ENCODE measurements around the gene SORCS2. TPM values are rescaled to one million over a fixed set of nuclear protein-coding genes. Genes with fewer than 3 reads are reported as not detected.

The SORCS2 gene
- total RNA-seq, 1 donor from 2014 or later = 13.8 TPM

GRCh38 chr4:7299908-7300710 is 107.8 kb downstream of the SORCS2 start:
- H3K9ac ChIP-seq (ENCODE audit: low read length) = no peak overlapping the region
- peaks cover 2% of the 10 kb centered on the region for H3K79me2 ChIP-seq (ENCODE audit: insufficient read depth, low read length)
- H3K4me3 Mint-ChIP-seq (ENCODE audit: unreplicated experiment) = no peak overlapping the region
- FAIRE-seq = no peak
- H2AFZ ChIP-seq (ENCODE audit: low read depth, low read length) = no peak overlapping the region
- H3K4me1 Mint-ChIP-seq (ENCODE audit: low read depth, unreplicated experiment) = peaks cover 5% of the 10 kb centered on the region
- peaks cover 2% of the 10 kb centered on the region for H3K27me3 ChIP-seq (ENCODE audit: insufficient read depth, low read length)
- peaks cover 46% of the 10 kb centered on the region for H3K27me3 Mint-ChIP-seq (ENCODE audit: low read depth, unreplicated experiment)
- no peaks in the 10 kb centered on the region for H3K9me3 ChIP-seq (ENCODE audit: insufficient read depth, low read depth, low read length)
- H4K20me1 ChIP-seq (ENCODE audit: insufficient read depth, low read length) = peaks cover 69% of the 10 kb centered on the region
- no peak overlapping the region for H3K27ac ChIP-seq (ENCODE audit: low read depth, low read length)
- peaks cover 10% of the 10 kb centered on the region for H3K36me3 Mint-ChIP-seq (ENCODE audit: low read depth, unreplicated experiment)
- TF ChIP-seq EZH2 (IDR thresholded peaks at IDR 0.05; ENCODE audit: insufficient read depth, low read length) = no peak
- TF ChIP-seq, protein P1, sequence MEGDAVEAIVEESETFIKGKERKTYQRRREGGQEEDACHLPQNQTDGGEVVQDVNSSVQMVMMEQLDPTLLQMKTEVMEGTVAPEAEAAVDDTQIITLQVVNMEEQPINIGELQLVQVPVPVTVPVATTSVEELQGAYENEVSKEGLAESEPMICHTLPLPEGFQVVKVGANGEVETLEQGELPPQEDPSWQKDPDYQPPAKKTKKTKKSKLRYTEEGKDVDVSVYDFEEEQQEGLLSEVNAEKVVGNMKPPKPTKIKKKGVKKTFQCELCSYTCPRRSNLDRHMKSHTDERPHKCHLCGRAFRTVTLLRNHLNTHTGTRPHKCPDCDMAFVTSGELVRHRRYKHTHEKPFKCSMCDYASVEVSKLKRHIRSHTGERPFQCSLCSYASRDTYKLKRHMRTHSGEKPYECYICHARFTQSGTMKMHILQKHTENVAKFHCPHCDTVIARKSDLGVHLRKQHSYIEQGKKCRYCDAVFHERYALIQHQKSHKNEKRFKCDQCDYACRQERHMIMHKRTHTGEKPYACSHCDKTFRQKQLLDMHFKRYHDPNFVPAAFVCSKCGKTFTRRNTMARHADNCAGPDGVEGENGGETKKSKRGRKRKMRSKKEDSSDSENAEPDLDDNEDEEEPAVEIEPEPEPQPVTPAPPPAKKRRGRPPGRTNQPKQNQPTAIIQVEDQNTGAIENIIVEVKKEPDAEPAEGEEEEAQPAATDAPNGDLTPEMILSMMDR (IDR thresholded peaks at IDR 0.05; ENCODE audit: insufficient read depth, low read depth, low read length) = no peak
- H3K9me3 Mint-ChIP-seq (ENCODE audit: unreplicated experiment) = no peaks in the 10 kb centered on the region
- H3K27ac Mint-ChIP-seq (ENCODE audit: unreplicated experiment) = no peak overlapping the region
- no peak for DNase-seq (ENCODE audit: low read depth)
- peak overlapping the region; percentile 29 for H3K4me2 ChIP-seq (ENCODE audit: low read length)
- H3K4me3 ChIP-seq (ENCODE audit: insufficient read depth, low read depth, low read length) = no peak overlapping the region
- H3K4me1 ChIP-seq (ENCODE audit: insufficient read depth, low read length) = peaks cover 7% of the 10 kb centered on the region
- no peaks in the 10 kb centered on the region for H3K36me3 ChIP-seq (ENCODE audit: insufficient read depth, low read length)

- FAIRE-seq (no peak), DNase-seq (ENCODE audit: low read depth) (no peak)
- Histone ChIP-seq H3K9ac (ENCODE audit: low read length) (no peak overlapping the region), H3K27ac (ENCODE audit: low read depth, low read length) (no peak overlapping the region), H2AFZ (ENCODE audit: low read depth, low read length) (no peak overlapping the region), H3K4me1 (ENCODE audit: insufficient read depth, low read length) (peaks cover under 1% of the 10 kb centered on the region), H3K36me3 (ENCODE audit: insufficient read depth, low read length) (no peaks in the 10 kb centered on the region), H3K9me3 (ENCODE audit: insufficient read depth, low read depth, low read length) (no peaks in the 10 kb centered on the region), H3K79me2 (ENCODE audit: insufficient read depth, low read length) (no peaks in the 10 kb centered on the region), H3K27me3 (ENCODE audit: insufficient read depth, low read length) (peaks cover 2% of the 10 kb centered on the region), H3K4me2 (ENCODE audit: low read length) (no peak overlapping the region), H3K4me3 (ENCODE audit: insufficient read depth, low read depth, low read length) (no peak overlapping the region), H4K20me1 (ENCODE audit: insufficient read depth, low read length) (peaks cover 69% of the 10 kb centered on the region)
- Mint-ChIP-seq H3K4me3 (ENCODE audit: unreplicated experiment) (no peak overlapping the region), H3K27me3 (ENCODE audit: low read depth, unreplicated experiment) (peaks cover 48% of the 10 kb centered on the region), H3K9me3 (ENCODE audit: unreplicated experiment) (no peaks in the 10 kb centered on the region), H3K36me3 (ENCODE audit: low read depth, unreplicated experiment) (peaks cover 10% of the 10 kb centered on the region), H3K4me1 (ENCODE audit: low read depth, unreplicated experiment) (peaks cover 5% of the 10 kb centered on the region), H3K27ac (ENCODE audit: unreplicated experiment) (no peak overlapping the region)
- TF ChIP-seq, protein P1 (IDR thresholded peaks at IDR 0.05; ENCODE audit: insufficient read depth, low read depth, low read length) = no peak
- no peak for TF ChIP-seq EZH2 (IDR thresholded peaks at IDR 0.05; ENCODE audit: insufficient read depth, low read length)
These were observed 108.4 kb downstream of the SORCS2 start for GRCh38 chr4:7300711-7301095.

All from astrocyte (in vitro differentiated cells and primary cell).